ENCODE data around the gene PTMA.

DNA sequence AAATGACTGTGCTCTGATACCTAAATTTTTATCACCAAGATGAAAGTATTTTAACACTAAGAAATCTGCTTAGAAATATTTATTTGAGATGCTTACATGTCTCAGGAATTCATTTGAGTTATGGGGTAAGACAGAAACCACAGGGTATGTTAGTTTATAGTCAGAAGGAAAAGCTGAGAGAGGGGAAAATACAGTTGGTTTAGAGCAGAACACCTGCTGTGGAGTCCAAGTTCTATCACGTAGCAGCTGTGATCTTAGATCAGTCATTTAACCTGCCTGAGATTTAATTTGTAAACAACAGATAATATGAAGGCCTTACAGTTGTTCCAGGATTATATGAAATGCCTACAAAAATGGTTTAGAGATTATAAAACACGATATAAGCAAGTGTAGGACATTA is 43.7 kb downstream of the PTMA start:
- TF ChIP-seq, protein P1, sequence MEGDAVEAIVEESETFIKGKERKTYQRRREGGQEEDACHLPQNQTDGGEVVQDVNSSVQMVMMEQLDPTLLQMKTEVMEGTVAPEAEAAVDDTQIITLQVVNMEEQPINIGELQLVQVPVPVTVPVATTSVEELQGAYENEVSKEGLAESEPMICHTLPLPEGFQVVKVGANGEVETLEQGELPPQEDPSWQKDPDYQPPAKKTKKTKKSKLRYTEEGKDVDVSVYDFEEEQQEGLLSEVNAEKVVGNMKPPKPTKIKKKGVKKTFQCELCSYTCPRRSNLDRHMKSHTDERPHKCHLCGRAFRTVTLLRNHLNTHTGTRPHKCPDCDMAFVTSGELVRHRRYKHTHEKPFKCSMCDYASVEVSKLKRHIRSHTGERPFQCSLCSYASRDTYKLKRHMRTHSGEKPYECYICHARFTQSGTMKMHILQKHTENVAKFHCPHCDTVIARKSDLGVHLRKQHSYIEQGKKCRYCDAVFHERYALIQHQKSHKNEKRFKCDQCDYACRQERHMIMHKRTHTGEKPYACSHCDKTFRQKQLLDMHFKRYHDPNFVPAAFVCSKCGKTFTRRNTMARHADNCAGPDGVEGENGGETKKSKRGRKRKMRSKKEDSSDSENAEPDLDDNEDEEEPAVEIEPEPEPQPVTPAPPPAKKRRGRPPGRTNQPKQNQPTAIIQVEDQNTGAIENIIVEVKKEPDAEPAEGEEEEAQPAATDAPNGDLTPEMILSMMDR (IDR thresholded peaks at IDR 0.05; ENCODE audit: insufficient read depth, low read length, poor library complexity, severe bottlenecking), result no peak
- TF ChIP-seq EZH2phosphoT487 (conservative IDR thresholded peaks at IDR 0.05; ENCODE audit: low read length), result no peak
